NCI-H226 (cell line): Measurements from ENCODE around the gene NKD2.
"Not testable (repeated sequence)": the region's sequence is repeated elsewhere in the genome, so short reads cannot be mapped to it uniquely, and the experiment has no call there.

ENCODE experiments used
- DNase-seq: peaks from one replicate; pipeline ENCODE4 v3.0.0-alpha.2; 2015

The NKD2 gene

GRCh38 chr5:1008451-1009358, at the start of gene NKD2:
Gene NKD2 (plus strand): TSS chr5:1008802. CDS start chr5:1009058, 256 bp downstream.
- DNase-seq, result no peak

- DNase-seq, result no peak
Measured at GRCh38 chr5:959581-960531, 48.7 kb upstream of the NKD2 start.

GRCh38 chr5:960551-960950, 48.1 kb upstream of the NKD2 start:
- no peak for DNase-seq

GRCh38 chr5:961002-961710, 47.4 kb upstream of the NKD2 start:
- no peak for DNase-seq

- no peak for DNase-seq
Measured at GRCh38 chr5:961711-962240, 46.8 kb upstream of the NKD2 start.

- DNase-seq, result no peak
Measured at GRCh38 chr5:962386-962785, 46.2 kb upstream of the NKD2 start.

- no peak for DNase-seq
Measured at GRCh38 chr5:962801-963200, 45.8 kb upstream of the NKD2 start.

- no peak for DNase-seq
Measured at GRCh38 chr5:963310-963672, 45.3 kb upstream of the NKD2 start.

GRCh38 chr5:963673-964531, 44.7 kb upstream of the NKD2 start:
- no peak for DNase-seq

- DNase-seq, result no peak
Measured at GRCh38 chr5:964821-965220, 43.8 kb upstream of the NKD2 start.

GRCh38 chr5:965604-966344, 42.8 kb upstream of the NKD2 start:
- DNase-seq, result no peak

DNA sequence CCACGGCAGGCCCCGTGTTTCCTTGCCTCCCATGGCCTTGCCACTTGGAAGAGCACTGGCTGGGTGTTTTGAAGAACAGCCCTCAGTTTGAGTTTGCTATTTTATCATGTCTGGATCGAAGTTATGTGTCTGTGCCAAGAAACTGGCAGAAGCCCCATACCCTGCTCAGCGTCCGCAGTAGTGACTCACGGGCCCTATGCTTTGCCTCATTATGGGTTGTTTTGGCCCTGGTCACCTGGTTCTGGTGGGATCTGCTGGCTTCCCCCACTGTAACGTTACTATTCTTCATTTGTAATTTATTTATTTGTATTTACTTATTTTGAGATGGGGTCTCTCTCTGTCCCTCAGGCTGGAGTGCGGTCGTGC, 42.3 kb upstream of the NKD2 start:
- no peak for DNase-seq

- DNase-seq, result no peak
Measured at GRCh38 chr5:966941-967340, 41.7 kb upstream of the NKD2 start.

DNA sequence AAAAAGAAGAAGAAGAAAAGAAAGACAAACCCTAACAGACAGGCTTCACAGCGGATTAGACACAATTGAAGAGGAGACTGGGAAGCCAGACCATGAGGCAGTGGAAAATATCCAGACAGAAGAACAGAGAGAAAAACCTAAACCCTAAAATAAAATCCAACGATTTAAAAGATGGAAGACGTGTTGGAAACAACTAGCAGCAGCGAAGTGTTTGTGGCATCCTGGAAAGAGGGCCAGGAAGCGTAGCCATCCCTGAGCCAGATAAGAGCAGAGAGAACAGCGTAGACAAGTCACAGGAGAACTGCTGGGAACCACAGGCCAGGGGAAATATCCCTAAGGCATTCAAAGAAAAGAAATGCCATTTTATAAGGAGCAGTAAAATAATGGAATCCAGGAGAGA, 39.7 kb upstream of the NKD2 start:
- no peak for DNase-seq

- DNase-seq, result no peak
Measured at GRCh38 chr5:969408-969839, 39.2 kb upstream of the NKD2 start.

DNA sequence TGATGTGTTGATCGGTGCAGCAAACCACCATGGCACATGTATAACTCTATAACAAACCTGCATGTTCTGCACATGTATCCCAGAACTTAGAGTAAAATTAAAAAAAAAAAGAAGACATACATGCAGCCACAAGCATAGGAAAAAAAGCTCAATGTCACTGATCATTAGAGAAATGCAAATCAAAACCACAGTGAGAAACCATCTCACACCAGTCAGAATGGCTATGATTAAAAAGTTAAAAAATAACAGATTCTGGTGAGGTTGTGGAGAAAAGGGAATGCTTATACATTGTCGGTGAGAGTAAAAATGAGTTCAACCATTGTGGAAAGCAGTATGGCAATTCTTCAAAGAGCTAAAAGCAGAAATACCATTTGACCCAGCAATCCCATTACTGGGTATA, 36.0 kb upstream of the NKD2 start:
- not testable (repeated sequence) for DNase-seq

- no peak for DNase-seq
Measured at GRCh38 chr5:976849-977751, 31.5 kb upstream of the NKD2 start.

DNA sequence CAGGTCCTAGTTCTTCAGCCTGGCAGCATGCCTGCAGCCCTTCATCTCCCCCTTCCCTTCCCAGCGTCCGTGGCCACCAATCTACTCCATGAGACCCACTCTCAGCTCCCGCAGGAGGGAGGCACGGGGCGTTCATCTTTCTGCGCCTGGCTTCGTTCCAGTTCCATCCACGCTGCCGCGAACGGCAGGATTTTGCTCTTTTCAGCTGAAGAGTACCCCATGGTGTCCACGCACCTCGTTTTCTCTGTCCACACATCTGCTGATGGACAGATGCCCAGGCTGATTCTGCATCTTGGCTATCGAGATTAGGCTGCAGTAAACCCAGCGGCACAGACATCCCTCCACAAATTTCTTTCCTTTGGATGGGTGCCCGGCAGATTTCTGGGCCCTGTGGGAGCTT, 30.5 kb upstream of the NKD2 start:
- no peak for DNase-seq

GRCh38 chr5:978693-979092, 29.9 kb upstream of the NKD2 start:
- no peak for DNase-seq
